Testis (tissue), 2 donors: ENCODE results near the gene CNTN4.

Source experiments
- POLR2A ChIP-seq: fragments of 450-650 bp; IDR thresholded peaks from one replicate; pipeline ENCODE4 v1.6.1; 2017; ENCODE audit warnings: antibody characterized with exemption, mild to moderate bottlenecking, moderate library complexity
- TF ChIP-seq, protein P1 (sequence below), 3 experiments: fragments of 450-650 bp in 2 of 3; fragments of 200-600 bp in 1 of 3; sonication (generic) in 1 of 3; IDR thresholded peaks; one replicate each; pipeline ENCODE4 v1.5.1; 2016 to 2019; ENCODE audit warnings: antibody characterized with exemption in 3 of 3, mild to moderate bottlenecking in 2 of 3, moderate library complexity in 1 of 3

DNA sequence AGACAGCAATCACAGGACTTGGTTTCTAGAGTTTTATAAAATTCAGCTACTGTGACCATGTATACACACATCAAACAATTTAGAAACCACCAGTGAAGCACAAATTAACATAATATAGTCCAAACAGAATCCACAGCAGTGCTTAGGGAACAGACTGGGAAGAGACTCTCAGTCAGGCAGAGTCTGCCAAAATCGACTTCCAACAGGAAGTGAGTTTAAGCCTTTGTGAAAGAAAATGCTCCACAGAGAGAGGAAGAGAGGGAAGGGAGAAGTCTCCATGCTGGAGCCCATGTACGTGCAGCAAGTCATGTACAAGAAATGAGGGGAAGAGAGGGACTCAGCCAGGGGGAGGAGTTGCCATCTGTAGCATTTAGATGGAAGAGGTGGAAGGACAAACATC is 838.9 kb downstream of the CNTN4 start:
- no peak for TF ChIP-seq POLR2A
- TF ChIP-seq, protein P1, sequence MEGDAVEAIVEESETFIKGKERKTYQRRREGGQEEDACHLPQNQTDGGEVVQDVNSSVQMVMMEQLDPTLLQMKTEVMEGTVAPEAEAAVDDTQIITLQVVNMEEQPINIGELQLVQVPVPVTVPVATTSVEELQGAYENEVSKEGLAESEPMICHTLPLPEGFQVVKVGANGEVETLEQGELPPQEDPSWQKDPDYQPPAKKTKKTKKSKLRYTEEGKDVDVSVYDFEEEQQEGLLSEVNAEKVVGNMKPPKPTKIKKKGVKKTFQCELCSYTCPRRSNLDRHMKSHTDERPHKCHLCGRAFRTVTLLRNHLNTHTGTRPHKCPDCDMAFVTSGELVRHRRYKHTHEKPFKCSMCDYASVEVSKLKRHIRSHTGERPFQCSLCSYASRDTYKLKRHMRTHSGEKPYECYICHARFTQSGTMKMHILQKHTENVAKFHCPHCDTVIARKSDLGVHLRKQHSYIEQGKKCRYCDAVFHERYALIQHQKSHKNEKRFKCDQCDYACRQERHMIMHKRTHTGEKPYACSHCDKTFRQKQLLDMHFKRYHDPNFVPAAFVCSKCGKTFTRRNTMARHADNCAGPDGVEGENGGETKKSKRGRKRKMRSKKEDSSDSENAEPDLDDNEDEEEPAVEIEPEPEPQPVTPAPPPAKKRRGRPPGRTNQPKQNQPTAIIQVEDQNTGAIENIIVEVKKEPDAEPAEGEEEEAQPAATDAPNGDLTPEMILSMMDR (IDR thresholded peaks at IDR 0.05): no peak
